Measurements from ENCODE around the gene JPH4.

- TF ChIP-seq EZH2 (IDR thresholded peaks at IDR 0.05) (no peak), EZH2phosphoT487 (IDR thresholded peaks at IDR 0.05) (no peak)
- TF ChIP-seq, protein P1, sequence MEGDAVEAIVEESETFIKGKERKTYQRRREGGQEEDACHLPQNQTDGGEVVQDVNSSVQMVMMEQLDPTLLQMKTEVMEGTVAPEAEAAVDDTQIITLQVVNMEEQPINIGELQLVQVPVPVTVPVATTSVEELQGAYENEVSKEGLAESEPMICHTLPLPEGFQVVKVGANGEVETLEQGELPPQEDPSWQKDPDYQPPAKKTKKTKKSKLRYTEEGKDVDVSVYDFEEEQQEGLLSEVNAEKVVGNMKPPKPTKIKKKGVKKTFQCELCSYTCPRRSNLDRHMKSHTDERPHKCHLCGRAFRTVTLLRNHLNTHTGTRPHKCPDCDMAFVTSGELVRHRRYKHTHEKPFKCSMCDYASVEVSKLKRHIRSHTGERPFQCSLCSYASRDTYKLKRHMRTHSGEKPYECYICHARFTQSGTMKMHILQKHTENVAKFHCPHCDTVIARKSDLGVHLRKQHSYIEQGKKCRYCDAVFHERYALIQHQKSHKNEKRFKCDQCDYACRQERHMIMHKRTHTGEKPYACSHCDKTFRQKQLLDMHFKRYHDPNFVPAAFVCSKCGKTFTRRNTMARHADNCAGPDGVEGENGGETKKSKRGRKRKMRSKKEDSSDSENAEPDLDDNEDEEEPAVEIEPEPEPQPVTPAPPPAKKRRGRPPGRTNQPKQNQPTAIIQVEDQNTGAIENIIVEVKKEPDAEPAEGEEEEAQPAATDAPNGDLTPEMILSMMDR (IDR thresholded peaks at IDR 0.05), result no peak
Observed at GRCh38 chr14:23601845-23602180, 23.2 kb upstream of the JPH4 start.
